NCI-H2227 treated with DMSO at 0.1 percent for 48 hours (cell line): ENCODE results near the gene XPNPEP3.
A peak's percentile ranks its signal among the peaks of the same experiment; 100 is the strongest.

ENCODE experiments used
- DNase-seq: peaks from one replicate; lab custom pipeline; 2025; lab: John Stamatoyannopoulos, UW

XPNPEP3 gene

DNA sequence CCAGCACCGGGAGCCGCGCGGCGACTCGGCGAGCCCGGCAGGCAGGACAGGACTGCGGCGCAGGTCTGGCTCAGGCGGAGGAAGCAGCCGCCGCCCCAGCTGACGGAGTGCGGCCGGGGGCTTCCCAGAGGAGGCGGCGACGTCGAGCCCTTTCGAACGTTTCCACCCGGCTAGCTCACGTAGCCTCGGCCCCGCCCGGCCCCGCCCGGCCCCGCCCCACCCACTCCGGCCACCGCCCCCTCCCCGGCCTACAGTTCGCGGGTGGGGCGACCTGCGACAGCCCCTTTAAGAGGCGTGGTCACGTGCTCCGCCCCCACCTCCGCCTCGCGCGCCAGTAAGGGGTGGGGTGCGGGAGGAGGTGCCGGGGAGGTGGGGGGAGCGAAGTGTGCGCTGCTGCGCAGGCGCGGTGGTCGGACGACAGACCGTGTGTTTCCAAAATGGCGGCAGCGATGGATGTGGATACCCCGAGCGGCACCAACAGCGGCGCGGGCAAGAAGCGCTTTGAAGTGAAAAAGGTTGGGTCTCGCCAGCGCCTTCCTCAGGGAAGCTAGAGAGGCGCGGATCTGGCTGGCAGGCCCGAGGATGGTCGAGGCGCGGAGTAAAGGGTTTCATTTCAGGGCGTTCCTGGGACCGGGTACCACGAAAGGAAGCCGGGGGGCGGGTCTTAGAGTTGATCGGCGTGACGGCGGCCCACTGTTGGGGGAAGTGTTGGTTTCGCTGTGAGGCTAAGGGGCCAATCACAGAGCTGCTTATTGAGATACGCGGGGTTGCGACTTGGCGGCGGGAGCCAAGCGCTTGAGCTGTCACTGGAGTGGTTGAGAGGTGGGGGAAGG lies 94.2 kb downstream of the XPNPEP3 start, which contains the start of gene RBX1:
Gene RBX1 (plus strand): TSS at position 417 of the 833 bp plus-strand sequence. CDS start 21 bp downstream, at position 438.
- peak; percentile 93 for DNase-seq

DNA sequence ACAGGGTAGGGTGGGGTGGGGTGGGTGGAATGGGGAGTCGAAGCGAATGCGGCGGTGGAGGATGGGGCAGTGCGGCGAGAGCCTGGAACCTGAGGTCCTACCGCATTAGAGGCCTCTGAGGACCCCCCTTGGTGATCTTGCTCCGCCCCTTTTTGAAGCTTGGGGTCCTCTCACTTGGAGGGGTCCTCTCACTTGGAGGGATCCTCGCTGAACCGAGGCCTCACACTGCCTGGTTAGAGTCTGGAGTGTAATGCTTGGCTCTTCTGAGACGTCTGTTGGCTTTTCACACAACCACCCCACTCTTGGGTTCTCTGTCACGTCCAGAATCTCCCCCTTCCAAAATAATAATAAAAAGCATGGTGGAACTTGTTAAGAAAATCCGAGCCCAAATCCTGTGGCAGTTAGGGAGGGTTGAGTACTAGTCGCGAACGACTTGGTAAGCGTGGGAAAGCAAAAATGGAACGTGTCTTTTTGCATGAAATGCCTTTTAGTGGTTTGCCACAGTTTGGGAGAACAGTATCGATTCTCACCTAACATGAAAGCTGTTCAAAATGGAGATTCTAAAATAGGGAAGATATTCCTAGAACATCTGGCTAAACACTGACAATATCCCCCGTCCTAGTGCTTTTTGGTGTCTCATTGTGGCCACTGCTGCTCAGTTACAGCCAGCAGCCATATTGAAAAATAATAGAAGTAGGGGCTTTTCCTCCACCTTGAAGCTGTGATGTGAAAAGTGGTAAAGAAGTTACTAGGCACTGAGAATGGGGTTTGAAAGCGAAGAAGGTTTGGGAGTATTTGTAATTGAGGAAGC lies 95.1 kb downstream of the XPNPEP3 start:
- DNase-seq = no peak

- no peak for DNase-seq
Measured at GRCh38 chr22:40953471-40953870, 96.5 kb downstream of the XPNPEP3 start.

- DNase-seq = no peak
Measured at GRCh38 chr22:40954113-40954512, 97.2 kb downstream of the XPNPEP3 start.

- DNase-seq = no peak
Measured at GRCh38 chr22:40955571-40955970, 98.6 kb downstream of the XPNPEP3 start.

- no peak for DNase-seq
Measured at GRCh38 chr22:40957601-40958000, 100.7 kb downstream of the XPNPEP3 start.

GRCh38 chr22:40958299-40958698 lies 101.4 kb downstream of the XPNPEP3 start:
- no peak for DNase-seq

- peak; percentile 7 for DNase-seq
Measured at GRCh38 chr22:40960145-40960544, 103.2 kb downstream of the XPNPEP3 start.

DNA sequence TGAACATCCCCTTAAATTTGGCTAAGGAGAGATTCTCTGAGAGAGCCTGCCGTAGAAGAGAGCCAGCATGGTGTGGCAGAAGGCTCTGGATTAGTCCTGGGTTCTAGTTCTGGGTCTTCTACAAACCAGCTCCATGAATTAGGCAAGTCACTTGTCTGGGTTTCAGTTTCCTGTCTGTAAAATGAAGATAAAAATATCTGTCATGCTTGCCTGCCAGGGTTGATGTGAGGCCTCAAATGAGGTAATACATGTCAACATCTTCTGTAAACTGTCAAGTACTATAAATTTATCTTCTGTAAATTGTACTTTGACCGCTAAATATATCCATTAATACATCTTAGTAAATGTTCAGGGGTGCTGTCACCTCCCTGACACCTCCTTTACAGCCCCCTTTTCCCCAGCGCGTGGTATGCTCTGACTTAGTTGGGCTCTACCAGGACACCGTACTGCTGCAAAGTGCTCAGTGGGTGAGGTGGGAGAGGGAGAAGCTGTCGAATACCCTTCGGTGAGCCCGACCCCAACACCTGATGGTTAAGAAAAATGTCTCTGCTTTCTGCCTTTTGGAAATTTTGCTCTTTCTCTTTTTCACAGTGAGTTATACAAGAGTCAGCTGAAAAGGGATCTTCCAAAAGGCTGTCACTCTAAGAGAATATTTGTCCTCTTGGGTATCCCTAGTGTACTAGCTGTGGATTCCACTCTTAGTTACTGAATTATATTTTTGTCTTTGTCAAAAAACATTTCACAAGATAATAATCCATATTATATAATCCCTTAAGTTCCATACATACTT lies 109.2 kb downstream of the XPNPEP3 start:
- DNase-seq = no peak

DNA sequence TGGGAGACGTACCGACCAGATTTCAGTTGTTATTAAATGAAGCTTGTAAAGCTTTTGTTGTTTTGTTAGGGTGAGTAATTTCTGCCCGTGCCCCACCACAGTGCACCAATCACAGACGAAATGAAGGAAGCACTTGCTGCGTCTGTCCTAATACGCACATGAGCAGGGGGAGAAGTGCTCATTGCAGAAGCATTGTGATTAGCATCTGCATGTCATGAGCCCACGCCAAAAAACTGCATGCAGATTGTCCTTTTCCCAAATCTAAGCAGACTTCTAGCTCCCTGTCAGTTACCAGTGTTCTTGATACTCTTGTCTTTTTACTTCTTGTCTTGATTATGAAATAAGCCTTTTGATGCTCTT lies 109.8 kb downstream of the XPNPEP3 start:
- no peak for DNase-seq

GRCh38 chr22:40967111-40967760 lies 110.3 kb downstream of the XPNPEP3 start:
- no peak for DNase-seq

DNA sequence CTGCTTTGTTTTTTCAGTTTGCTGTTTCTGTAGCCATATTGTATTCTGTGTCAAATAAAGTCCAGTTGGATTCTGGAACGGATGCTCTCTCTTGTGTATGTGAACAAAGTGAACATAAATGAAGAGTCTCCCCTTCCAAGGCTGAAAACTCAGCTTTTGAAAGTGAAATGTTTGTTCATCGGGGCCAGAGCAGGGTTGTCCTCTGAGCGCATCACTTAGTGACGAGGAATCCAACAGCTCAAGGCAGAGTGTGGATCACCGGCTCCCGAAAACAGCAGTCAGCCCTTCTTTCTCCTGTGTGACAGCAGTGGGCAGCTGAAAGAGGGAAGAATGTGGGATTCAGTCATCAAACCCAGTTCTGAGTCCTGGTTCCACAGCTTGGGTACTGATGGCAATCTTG lies 115.6 kb downstream of the XPNPEP3 start:
- no peak for DNase-seq

DNA sequence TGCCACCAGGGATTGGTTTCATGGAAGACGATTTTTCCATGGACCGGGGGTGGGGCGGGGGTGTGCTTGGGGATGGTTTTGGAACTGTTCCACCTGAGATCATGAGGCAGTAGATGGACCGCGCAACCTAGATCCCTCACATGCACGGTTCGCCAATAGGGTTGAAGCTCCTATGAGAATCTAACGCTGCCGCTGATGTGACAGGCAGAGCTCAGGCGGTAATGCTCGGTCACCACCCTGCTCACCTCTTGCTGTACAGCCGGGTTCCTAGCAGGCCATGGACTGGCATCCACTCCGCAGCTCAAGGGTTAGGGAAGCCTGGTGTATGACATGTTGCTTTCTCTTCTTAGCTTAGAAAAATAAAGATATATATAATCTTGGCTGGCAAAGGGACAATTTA lies 116.2 kb downstream of the XPNPEP3 start:
- DNase-seq = no peak

GRCh38 chr22:40975366-40975765 lies 118.4 kb downstream of the XPNPEP3 start:
- no peak for DNase-seq

DNA sequence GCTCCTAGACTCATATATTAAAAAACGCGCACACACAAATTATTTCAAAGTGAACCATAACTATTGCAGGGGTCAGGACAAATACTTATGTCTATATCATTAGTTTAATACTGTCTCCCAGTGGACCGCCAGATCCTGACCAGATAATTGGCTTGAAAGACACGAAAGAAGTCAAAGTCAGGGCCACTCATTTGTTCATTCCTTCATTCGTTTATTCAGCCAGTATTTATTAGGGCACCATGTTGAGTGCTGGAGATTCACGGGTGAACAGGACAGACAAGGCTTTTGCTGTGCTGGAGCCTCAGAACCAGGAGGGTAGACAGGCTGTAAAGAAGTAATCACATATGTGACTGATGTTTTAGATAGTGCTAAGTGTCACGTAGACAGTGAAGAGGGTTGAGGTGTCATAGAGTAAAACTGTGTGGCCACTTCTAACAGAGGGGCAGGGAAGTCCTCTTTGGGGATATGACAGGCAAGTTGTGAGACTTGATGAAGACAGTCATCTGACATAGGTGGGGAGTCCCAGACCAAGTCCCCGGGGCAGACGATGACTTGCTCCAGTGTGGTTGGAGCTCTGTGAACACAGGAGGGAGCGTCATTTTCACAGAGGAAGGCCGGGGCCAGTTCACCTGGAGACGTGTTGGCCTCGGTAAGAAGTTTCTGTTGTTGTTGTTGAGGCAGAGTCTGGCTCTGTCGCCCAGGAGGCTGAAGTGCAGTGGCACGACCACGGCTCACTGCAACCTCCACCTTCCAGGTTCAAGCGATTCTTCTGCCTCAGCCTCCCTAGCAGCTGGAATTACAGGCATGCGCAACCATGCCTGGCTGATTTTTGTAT lies 120.1 kb downstream of the XPNPEP3 start:
- no peak for DNase-seq

- DNase-seq = no peak
Measured at GRCh38 chr22:40979198-40979597, 122.2 kb downstream of the XPNPEP3 start.

- DNase-seq = no peak
Measured at GRCh38 chr22:40979871-40980270, 122.9 kb downstream of the XPNPEP3 start.
